Pancreas (tissue), 10 donors: ENCODE measurements around the gene STAT6. TPM values are rescaled to one million over a fixed set of nuclear protein-coding genes. Genes with fewer than 3 reads are reported as not detected.

ENCODE experiments used
- ATAC-seq, 4 donors: fragments of 200-7000 bp; cut with Tn5 transposase; one replicate each; pipeline versions ENCODE4 v1.8.0 to v1.9.1; 2020; ENCODE audit warnings: mild to moderate bottlenecking in 4 of 4, moderate library complexity in 4 of 4
- DNase-seq, 6 donors: peaks; one replicate each; pipeline ENCODE4 v3.0.0-alpha.2; 2020
- FAIRE-seq: peaks from 2 replicates; lab custom pipeline; 2012; peaks lifted over from hg19 to GRCh38; lab: Jason Lieb, UNC
- H3K27ac ChIP-seq, 4 donors: fragments of 200-600 bp; sonication (generic); 1 replicate in 3 of 4; 2 replicates in 1 of 4; pipeline versions ENCODE4 v1.5.0 to v1.8.0; 2020
- H3K27me3 ChIP-seq, 4 donors: fragments of 200-600 bp; one replicate each; pipeline ENCODE4 v1.8.0; 2021
- H3K36me3 ChIP-seq, 3 donors: fragments of 200-600 bp; sonication (generic) in 1 of 3; one replicate each; pipeline versions ENCODE4 v1.5.0 to v1.8.0; 2020 to 2021
- H3K4me1 ChIP-seq, 3 donors: fragments of 200-600 bp; one replicate each; pipeline ENCODE4 v1.8.0; 2021
- H3K4me3 ChIP-seq, 4 donors: fragments of 200-600 bp; sonication (generic) in 2 of 4; one replicate each; pipeline versions ENCODE4 v1.5.0 to v1.8.0; 2020 to 2021
- H3K9me3 ChIP-seq, 4 donors: fragments of 200-600 bp; one replicate each; pipeline ENCODE4 v1.8.0; 2021
- WGBS, 2 donors: extraction: QIAGEN DNeasy Blood & Tissue Kit; methylation state at CpG; one replicate each; pipeline ENCODE4 v1.1.7; 2013; 5-methylcytosine and 5-hydroxymethylcytosine counted together
- intact Hi-C, 3 donors: fragments of 100-400 bp; cut with DNase I; formaldehyde crosslinking; loops; one replicate each; pipeline versions ENCODE4 v1.11.1 to v1.14.2; 2022
- polyA plus RNA-seq, 2 donors: library from polyadenylated mRNA; stranded (reverse); fragments of 200-250 nt; gene quantifications; one replicate each; pipeline ENCODE4 v1.2.3, GENCODE V29; 2013
- total RNA-seq, 6 donors: library from RNA; stranded (reverse); fragmentation: NEBNext Ultra II Directional in 4 of 6; extraction: Animal tissue kit (Norgen Biotek cat#: 25700) in 4 of 6; gene quantifications; one replicate each; pipeline versions ENCODE4 v1.2.1 to v1.2.4, GENCODE V29; 2021 to 2023
- TF ChIP-seq, protein P1 (sequence below), 4 donors: fragments of 200-600 bp; sonication (generic) in 3 of 4; IDR thresholded peaks; one replicate each; pipeline versions ENCODE4 v1.5.0 to v1.8.0; 2021; ENCODE audit warnings: antibody characterized with exemption in 4 of 4
- donor health status: healthy with polysubstance abuse.
- donor health status: DM: no; HTN: no; CAD: no; lungs with moderate emphysema.
- donor health status: DM: no; HTN: no; CAD: no.
- donor health status: control.
- donor health status: control.
- donor health status: Bipolar disorder and iron deficiency.
- donor health status: DM: yes; HTN: yes; CAD: no.
- donor health status: DM: no; HTN: no; CAD: no.
- donor health status: DM: no; HTN: no; CAD: no.
- donor health status: DM: yes; HTN: yes; CAD: no.

STAT6 gene
- total and polyA plus RNA-seq, 8 donors: 31.0 to 141 (median 56.2) TPM

DNA sequence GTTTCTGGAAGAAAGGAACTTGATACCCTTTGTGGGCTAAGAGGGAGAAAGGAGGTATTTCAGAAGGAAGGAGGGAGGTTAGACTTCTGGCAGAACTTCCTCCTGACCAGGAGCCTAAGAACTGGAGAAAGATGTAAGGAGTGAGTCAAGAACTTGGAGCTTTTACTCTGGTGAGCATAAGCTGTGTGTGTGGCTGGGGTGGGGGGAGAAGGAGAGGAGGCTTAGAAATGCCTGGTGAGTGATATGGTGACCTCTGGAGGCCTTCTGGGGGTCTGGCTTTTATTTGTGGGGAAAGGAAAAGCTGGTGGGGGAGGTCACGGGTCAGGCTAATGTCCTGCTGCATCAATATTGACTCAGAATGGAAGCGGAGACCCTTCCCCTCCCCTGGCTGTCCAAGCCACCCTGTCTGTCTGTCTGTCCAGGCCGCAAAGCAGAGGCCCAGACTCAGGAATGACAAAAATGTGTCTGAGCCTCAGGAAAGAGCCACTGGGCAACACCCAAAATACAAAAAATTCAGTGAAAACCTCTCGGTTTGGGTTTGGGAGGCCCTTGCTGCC is 21.9 kb upstream of the STAT6 start:
- Histone ChIP-seq H3K27ac (no peak overlapping the region), H3K27me3 (no peaks in the 10 kb centered on the region), H3K4me1 (peaks cover 0 to 3% (median 0%) of the 10 kb centered on the region in 3 donors), H3K36me3 (no peaks in the 10 kb centered on the region), H3K9me3 (no peaks in the 10 kb centered on the region), H3K4me3 (no peak overlapping the region)
- no peak for ATAC-seq
- 65 to 68% methylated on average over 4 of the region's 4 CpGs for WGBS, 2 donors
- intact Hi-C loops: loop anchor here in 1 of 3 donors (5.0 kb wide), 1 partner anchor 34 kb away; no protein-coding TSS in a partner anchor
- TF ChIP-seq, protein P1, sequence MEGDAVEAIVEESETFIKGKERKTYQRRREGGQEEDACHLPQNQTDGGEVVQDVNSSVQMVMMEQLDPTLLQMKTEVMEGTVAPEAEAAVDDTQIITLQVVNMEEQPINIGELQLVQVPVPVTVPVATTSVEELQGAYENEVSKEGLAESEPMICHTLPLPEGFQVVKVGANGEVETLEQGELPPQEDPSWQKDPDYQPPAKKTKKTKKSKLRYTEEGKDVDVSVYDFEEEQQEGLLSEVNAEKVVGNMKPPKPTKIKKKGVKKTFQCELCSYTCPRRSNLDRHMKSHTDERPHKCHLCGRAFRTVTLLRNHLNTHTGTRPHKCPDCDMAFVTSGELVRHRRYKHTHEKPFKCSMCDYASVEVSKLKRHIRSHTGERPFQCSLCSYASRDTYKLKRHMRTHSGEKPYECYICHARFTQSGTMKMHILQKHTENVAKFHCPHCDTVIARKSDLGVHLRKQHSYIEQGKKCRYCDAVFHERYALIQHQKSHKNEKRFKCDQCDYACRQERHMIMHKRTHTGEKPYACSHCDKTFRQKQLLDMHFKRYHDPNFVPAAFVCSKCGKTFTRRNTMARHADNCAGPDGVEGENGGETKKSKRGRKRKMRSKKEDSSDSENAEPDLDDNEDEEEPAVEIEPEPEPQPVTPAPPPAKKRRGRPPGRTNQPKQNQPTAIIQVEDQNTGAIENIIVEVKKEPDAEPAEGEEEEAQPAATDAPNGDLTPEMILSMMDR (IDR thresholded peaks at IDR 0.05): no peak
- DNase-seq: no peak
- FAIRE-seq: no peak

DNA sequence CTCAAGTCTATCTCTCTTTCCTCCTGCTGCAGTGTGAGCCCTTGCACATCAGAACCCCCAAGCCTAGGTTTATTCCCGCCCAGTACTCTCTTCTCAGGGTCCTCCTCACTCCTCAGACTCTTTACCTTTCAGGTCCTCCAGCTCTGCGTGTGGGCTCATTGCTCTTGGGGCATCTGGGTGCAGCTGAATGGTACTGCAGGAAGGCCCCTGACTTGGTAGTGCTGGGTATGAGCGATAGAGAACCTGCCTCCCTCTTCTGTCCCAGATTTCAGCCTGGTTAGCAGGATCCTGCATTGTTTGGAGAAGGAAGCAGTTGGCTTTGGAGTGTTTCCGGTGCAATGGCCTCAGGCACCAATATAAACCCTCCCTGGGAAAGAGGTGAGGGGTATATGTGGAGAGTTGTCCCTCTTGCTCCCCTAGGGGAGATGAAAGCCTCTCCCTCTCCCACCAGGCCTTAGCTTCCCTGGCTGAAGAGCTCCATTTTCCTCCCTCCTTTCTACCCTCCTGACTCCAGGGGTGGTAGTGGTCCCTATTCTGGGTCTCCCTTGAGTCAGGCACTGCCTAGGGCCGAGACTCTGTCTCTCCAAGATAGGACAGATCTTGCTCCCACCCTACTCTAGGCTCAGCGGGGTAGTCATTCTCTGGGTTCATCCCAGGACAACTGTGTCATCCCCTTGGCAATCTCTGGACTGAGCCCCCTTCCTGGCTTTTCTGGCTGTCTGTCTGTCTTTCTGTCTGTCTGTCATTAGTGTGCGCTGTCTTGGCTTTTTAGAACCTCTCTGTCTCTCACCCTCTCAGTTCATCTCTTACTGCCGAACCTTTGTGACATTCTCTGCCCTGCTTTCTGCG is 21.0 kb upstream of the STAT6 start:
- peaks cover 0 to 3% (median under 1%) of the 10 kb centered on the region in 3 donors for H3K4me1 ChIP-seq

DNA sequence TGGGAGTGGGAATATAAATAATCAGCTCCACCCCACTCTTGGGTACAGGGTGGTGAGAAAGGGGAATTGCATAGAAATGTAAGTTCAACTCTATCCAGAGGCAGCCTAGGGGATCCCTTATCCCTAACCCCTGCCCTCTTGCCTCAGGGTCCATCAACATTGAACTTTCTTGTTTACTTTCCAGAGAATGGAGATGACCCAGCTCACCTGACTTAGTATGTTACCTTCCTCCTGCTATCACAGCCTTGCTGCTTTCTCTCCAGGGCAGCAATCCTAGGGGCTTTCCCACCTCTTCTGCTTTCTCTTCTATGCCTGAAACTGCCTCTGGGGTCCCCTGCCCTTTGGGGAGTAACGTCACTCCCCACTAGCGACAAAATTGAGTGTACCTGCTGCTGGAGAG is 19.8 kb upstream of the STAT6 start:
- Histone ChIP-seq H3K9me3 (no peaks in the 10 kb centered on the region), H3K4me1 (peaks cover 0 to 9% (median 7%) of the 10 kb centered on the region in 3 donors), H3K27ac (no peak overlapping the region), H3K4me3 (peak overlapping the region in 1 of 4 donors; percentile 12), H3K36me3 (no peaks in the 10 kb centered on the region), H3K27me3 (no peaks in the 10 kb centered on the region)
- ATAC-seq: no peak
- no peak for FAIRE-seq
- no peak for DNase-seq
- intact Hi-C loops: loop anchor here in 1 of 3 donors (5.0 kb wide), 1 partner anchor 36 kb away; no protein-coding TSS in a partner anchor
- TF ChIP-seq, protein P1 (IDR thresholded peaks at IDR 0.05): no peak
- WGBS, 2 donors: 59 to 71% methylated on average over 2 of the region's 2 CpGs

More for the DNA sequence above, 21.0 kb upstream of the STAT6 start:
- intact Hi-C loops: loop anchor here in 1 of 3 donors (5.0 kb wide), 1 partner anchor 35 kb away; no protein-coding TSS in a partner anchor
- Histone ChIP-seq H3K9me3 (no peaks in the 10 kb centered on the region), H3K27ac (no peak overlapping the region), H3K4me3 (no peak overlapping the region), H3K27me3 (no peaks in the 10 kb centered on the region), H3K36me3 (no peaks in the 10 kb centered on the region)
- no peak for DNase-seq
- ATAC-seq: no peak
- TF ChIP-seq, protein P1 (IDR thresholded peaks at IDR 0.05): no peak
- no peak for FAIRE-seq
- 64 to 72% methylated on average over 9 of the region's 9 CpGs for WGBS, 2 donors

DNA sequence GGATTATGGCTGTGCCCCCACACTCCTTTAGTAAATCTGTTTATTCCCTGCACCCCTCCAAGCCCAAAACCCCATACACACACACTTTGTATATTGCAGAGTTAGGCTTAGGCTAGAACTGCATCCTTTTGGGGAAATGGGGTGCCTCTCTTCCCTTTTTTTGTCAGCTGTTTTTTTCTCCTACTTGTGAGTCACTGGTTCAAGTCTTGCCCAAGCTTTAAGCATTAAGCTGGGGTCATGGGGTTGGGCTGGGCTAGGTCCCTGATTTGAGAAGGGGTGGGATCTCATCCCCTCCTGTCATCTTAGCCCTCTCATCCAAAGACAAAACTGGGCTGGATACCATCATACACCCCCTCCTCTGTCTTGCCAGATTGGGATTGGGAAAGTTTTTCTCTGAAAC is 18.7 kb upstream of the STAT6 start:
- Histone ChIP-seq H3K36me3 (no peaks in the 10 kb centered on the region), H3K27ac (peak overlapping the region in 1 of 4 donors; percentile 96), H3K27me3 (no peaks in the 10 kb centered on the region), H3K9me3 (no peaks in the 10 kb centered on the region), H3K4me1 (peaks cover 0 to 9% (median 7%) of the 10 kb centered on the region in 3 donors), H3K4me3 (peak overlapping the region in 1 of 4 donors; percentile 67)
- intact Hi-C loops: loop anchor here in 1 of 3 donors (5.0 kb wide), 1 partner anchor 37 kb away; no protein-coding TSS in a partner anchor
- ATAC-seq (peak in 1 of 4 donors; percentile 2), DNase-seq (no peak), FAIRE-seq (no peak)
- TF ChIP-seq, protein P1 (IDR thresholded peaks at IDR 0.05): no peak
